ENCODE results near the gene PKIB.
"Not testable (repeated sequence)": the region's sequence is repeated elsewhere in the genome, so short reads cannot be mapped to it uniquely, and the experiment has no call there.

PKIB gene

DNA sequence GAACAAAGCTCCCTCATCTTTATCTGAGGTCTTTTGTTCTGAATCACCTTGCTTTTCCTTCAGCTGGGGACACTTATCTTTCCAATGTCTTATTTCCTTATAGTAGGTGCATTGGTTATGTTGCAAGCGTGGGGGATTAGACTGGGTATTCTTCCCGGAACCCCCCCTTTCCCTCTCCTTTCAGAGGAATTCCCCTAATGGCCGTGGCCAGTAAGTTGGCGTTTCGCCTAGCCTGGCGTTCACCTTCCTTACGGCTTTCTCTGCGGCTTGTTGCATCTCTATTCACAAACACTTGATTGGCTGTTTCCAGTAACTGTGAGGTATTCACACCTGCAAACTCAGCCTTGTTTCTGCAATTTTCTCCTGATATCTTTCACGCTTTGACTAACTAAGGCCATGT is 136.5 kb downstream of the PKIB start:
- H3K27me3 ChIP-seq (ENCODE audit: control insufficient read depth in 5 of 5, insufficient read depth in 4 of 5, low read length in 5 of 5), result no peaks in the 10 kb centered on the region
- no peak overlapping the region for H3K4me3 ChIP-seq (ENCODE audit: low read depth in 1 of 5, low read length in 5 of 5)
- no peak overlapping the region for H3K9ac ChIP-seq (ENCODE audit: low read length in 5 of 5)
- H3K9me3 ChIP-seq (ENCODE audit: control insufficient read depth in 5 of 5, low read length in 5 of 5), result no peaks in the 10 kb centered on the region
- H3K4me1 ChIP-seq (ENCODE audit: control insufficient read depth in 5 of 5, insufficient read depth in 5 of 5, low read length in 5 of 5), result no peaks in the 10 kb centered on the region
- H3K36me3 ChIP-seq (ENCODE audit: control insufficient read depth in 5 of 5, insufficient read depth in 5 of 5, low read length in 5 of 5), result no peaks in the 10 kb centered on the region
- no peak overlapping the region for H3K27ac ChIP-seq (ENCODE audit: low read depth, low read length)

DNA sequence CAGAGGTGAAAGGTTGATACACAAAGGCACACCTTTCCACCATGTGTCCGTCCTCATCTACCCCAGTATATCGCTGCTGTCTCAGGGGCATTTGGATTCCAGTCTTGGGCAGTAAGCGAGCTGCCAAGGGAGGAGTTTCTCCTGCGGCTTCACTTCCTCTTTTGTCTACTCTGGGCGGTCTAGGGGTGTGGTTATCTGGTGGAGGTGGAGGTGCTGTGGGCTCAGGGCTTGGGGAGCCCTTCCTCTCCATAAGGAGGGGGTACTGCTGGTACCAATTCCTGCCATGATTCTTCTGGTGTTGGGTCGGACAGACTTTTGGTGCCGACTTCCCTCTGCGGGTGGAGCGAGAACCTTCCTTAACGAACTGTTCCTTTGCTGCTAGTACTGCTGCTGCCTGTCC is 137.4 kb downstream of the PKIB start:
- Histone ChIP-seq H3K27ac (ENCODE audit: low read depth, low read length) (no peak overlapping the region), H3K9ac (ENCODE audit: low read length in 5 of 5) (no peak overlapping the region), H3K9me3 (ENCODE audit: control insufficient read depth in 5 of 5, low read length in 5 of 5) (no peaks in the 10 kb centered on the region), H3K36me3 (ENCODE audit: control insufficient read depth in 5 of 5, insufficient read depth in 5 of 5, low read length in 5 of 5) (no peaks in the 10 kb centered on the region), H3K27me3 (ENCODE audit: control insufficient read depth in 5 of 5, insufficient read depth in 4 of 5, low read length in 5 of 5) (no peaks in the 10 kb centered on the region), H3K4me3 (ENCODE audit: low read depth in 1 of 5, low read length in 5 of 5) (no peak overlapping the region), H3K4me1 (ENCODE audit: control insufficient read depth in 5 of 5, insufficient read depth in 5 of 5, low read length in 5 of 5) (no peaks in the 10 kb centered on the region)

DNA sequence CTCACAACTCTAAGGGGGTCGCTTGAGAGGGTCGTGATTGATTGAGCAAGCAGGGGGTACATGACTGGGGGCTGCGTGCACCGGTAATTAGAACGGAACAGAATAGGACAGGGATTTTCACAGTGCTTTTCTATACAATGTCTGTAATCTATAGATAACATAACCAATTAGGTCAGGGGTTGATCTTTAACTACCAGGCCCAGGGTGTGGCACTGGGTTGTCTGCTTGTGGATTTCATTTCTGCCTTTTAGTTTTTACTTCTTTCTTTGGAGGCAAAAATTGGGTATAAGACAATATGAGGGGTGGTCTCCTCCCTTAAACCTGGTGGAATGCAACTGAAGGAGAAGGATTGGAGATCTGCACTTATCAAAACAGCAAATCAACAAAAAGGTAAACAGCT is 138.7 kb downstream of the PKIB start:
- not testable (repeated sequence) for H3K4me3 ChIP-seq (ENCODE audit: low read depth in 1 of 5, low read length in 5 of 5); H3K27me3 ChIP-seq (ENCODE audit: control insufficient read depth in 5 of 5, insufficient read depth in 4 of 5, low read length in 5 of 5); H3K36me3 ChIP-seq (ENCODE audit: control insufficient read depth in 5 of 5, insufficient read depth in 5 of 5, low read length in 5 of 5); H3K4me1 ChIP-seq (ENCODE audit: control insufficient read depth in 5 of 5, insufficient read depth in 5 of 5, low read length in 5 of 5); H3K27ac ChIP-seq (ENCODE audit: low read depth, low read length); H3K9me3 ChIP-seq (ENCODE audit: control insufficient read depth in 5 of 5, low read length in 5 of 5); H3K9ac ChIP-seq (ENCODE audit: low read length in 5 of 5)

DNA sequence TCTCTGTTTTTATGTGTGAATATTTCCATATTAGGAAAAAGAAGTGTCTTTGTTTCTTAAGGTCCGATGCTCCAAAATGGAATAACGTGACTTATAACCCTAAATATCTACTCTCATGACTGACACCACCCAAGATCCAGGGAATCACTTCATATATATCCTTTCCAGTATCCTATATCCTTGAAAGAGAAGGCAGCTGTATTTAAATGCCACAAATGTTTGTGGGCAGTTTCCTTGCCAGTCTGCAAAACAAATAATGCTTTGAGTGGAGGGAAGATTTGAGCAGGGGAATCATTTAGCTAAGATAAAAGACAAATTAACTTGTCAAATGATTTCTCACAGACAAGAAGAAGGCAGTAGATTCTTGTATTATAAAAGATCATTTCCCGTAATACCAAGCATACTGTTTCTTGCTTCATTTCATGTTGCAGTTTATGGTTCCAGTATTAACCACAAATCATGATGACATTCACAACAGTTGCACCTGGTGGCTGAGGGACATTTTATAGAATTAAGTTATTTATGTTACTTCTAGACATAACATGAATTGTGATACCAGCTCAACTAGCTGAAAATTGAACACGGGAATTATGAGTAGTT is 139.3 kb downstream of the PKIB start:
- Histone ChIP-seq H3K9ac (ENCODE audit: low read length in 5 of 5) (no peak overlapping the region), H3K27ac (ENCODE audit: low read depth, low read length) (no peak overlapping the region), H3K36me3 (ENCODE audit: control insufficient read depth in 5 of 5, insufficient read depth in 5 of 5, low read length in 5 of 5) (no peaks in the 10 kb centered on the region), H3K4me3 (ENCODE audit: low read depth in 1 of 5, low read length in 5 of 5) (no peak overlapping the region), H3K27me3 (ENCODE audit: control insufficient read depth in 5 of 5, insufficient read depth in 4 of 5, low read length in 5 of 5) (no peaks in the 10 kb centered on the region), H3K4me1 (ENCODE audit: control insufficient read depth in 5 of 5, insufficient read depth in 5 of 5, low read length in 5 of 5) (peaks cover 0 to 5% (median 0%) of the 10 kb centered on the region in 5 donors), H3K9me3 (ENCODE audit: control insufficient read depth in 5 of 5, low read length in 5 of 5) (no peaks in the 10 kb centered on the region)

DNA sequence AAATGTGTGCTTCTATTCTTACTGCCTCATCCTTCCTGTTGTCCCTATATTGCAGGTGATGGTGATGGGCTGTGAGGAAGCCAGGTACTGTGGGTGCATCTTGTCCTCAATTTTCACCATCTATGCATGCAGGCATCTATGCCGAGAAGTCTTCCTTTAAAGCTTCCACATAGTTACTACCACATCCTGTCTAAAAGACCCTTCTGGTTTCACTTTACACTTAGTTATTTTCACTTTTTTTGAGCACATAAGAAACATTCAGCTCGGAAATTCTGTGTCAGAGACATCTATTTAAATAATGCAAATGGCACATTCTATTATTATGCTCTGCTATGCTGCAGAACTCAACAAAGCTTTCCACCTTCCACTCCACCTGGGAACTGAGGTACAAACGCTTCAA is 141.1 kb downstream of the PKIB start:
- Histone ChIP-seq H3K36me3 (ENCODE audit: control insufficient read depth in 5 of 5, insufficient read depth in 5 of 5, low read length in 5 of 5) (no peaks in the 10 kb centered on the region), H3K27ac (ENCODE audit: low read depth, low read length) (no peak overlapping the region), H3K27me3 (ENCODE audit: control insufficient read depth in 5 of 5, insufficient read depth in 4 of 5, low read length in 5 of 5) (no peaks in the 10 kb centered on the region), H3K4me3 (ENCODE audit: low read depth in 1 of 5, low read length in 5 of 5) (no peak overlapping the region), H3K4me1 (ENCODE audit: control insufficient read depth in 5 of 5, insufficient read depth in 5 of 5, low read length in 5 of 5) (peaks cover 0 to 5% (median 0%) of the 10 kb centered on the region in 5 donors), H3K9me3 (ENCODE audit: control insufficient read depth in 5 of 5, low read length in 5 of 5) (no peaks in the 10 kb centered on the region), H3K9ac (ENCODE audit: low read length in 5 of 5) (no peak overlapping the region)

DNA sequence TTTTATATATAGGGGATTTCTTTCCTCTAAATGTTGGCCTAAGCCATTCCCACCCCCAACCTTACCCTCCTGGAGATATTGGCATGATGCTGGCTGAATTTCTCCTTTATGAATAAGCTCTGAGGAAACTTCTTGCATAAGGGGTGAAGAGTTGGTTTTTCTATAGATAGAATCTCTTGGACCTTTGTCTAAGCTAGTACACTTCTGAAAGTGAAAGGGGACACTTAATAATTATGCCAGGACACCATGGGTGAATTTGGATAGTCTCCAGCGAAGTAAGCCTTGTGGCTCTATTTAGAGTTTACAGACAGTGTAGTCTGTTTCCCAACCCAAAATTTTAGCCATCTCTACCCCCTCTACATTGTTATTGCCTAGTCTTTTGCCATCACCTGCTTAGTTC is 142.3 kb downstream of the PKIB start:
- H3K36me3 ChIP-seq (ENCODE audit: control insufficient read depth in 5 of 5, insufficient read depth in 5 of 5, low read length in 5 of 5), result no peaks in the 10 kb centered on the region
- H3K27ac ChIP-seq (ENCODE audit: low read depth, low read length), result no peak overlapping the region
- no peak overlapping the region for H3K9ac ChIP-seq (ENCODE audit: low read length in 5 of 5)
- no peaks in the 10 kb centered on the region for H3K27me3 ChIP-seq (ENCODE audit: control insufficient read depth in 5 of 5, insufficient read depth in 4 of 5, low read length in 5 of 5)
- H3K4me1 ChIP-seq (ENCODE audit: control insufficient read depth in 5 of 5, insufficient read depth in 5 of 5, low read length in 5 of 5), result peaks cover 0 to 5% (median 0%) of the 10 kb centered on the region in 5 donors
- no peak overlapping the region for H3K4me3 ChIP-seq (ENCODE audit: low read depth in 1 of 5, low read length in 5 of 5)
- H3K9me3 ChIP-seq (ENCODE audit: control insufficient read depth in 5 of 5, low read length in 5 of 5), result no peaks in the 10 kb centered on the region

DNA sequence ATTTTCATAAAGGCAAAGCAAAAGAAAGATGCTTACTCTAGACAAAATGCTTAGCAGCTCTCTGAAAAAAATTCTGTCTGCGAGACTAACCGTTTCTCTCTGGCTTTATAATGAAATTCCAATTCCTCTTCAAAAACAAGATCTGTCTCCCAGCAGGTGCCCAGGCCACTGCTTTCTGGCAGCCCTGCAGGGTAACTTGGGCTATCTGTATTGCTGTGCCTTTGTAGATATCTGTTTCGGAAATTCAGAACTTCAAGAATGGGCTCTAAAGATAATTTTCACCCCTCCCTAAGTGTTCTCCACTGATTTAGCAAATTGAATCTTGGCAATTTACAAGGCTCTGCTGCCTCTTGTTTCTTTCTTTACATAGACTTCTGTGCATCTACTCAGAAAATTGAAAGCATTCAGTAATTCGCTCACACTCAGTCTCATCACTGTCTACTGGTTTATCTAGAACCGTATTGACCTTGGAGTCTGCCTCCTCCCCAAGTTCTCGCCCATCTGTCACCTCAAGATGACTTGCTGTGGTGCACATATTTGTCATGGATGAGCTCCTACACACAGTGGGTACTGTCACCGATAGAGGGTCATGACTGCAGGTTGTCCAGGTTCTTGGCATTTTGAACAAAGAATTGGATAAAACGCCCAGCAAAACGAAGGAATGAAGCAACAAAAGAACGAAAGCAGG is 142.9 kb downstream of the PKIB start:
- H3K36me3 ChIP-seq (ENCODE audit: control insufficient read depth in 5 of 5, insufficient read depth in 5 of 5, low read length in 5 of 5), result no peaks in the 10 kb centered on the region
- no peaks in the 10 kb centered on the region for H3K27me3 ChIP-seq (ENCODE audit: control insufficient read depth in 5 of 5, insufficient read depth in 4 of 5, low read length in 5 of 5)
- H3K9ac ChIP-seq (ENCODE audit: low read length in 5 of 5), result no peak overlapping the region
- H3K9me3 ChIP-seq (ENCODE audit: control insufficient read depth in 5 of 5, low read length in 5 of 5), result no peaks in the 10 kb centered on the region
- peaks cover 0 to 5% (median 0%) of the 10 kb centered on the region in 5 donors for H3K4me1 ChIP-seq (ENCODE audit: control insufficient read depth in 5 of 5, insufficient read depth in 5 of 5, low read length in 5 of 5)
- H3K27ac ChIP-seq (ENCODE audit: low read depth, low read length), result no peak overlapping the region
- H3K4me3 ChIP-seq (ENCODE audit: low read depth in 1 of 5, low read length in 5 of 5), result no peak overlapping the region

DNA sequence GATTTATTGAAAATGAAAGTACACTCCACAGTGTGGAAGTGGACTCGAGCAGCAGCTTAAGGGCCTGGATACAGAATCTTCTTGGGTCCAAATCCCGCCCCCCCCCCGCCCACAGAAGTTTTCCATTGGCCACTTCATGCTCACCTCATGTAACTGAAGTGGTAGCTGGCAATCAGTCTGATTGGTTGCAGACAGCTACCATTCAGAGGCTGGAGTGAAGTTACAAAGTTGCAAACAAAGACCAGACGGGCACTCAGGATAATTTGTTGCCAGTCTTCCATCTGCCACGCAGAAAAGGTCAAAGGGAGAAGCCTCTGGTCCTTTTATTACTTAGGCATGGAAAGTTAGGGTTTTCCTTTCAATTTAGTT is 143.5 kb downstream of the PKIB start:
- Histone ChIP-seq H3K27me3 (ENCODE audit: control insufficient read depth in 5 of 5, insufficient read depth in 4 of 5, low read length in 5 of 5) (no peaks in the 10 kb centered on the region), H3K27ac (ENCODE audit: low read depth, low read length) (no peak overlapping the region), H3K36me3 (ENCODE audit: control insufficient read depth in 5 of 5, insufficient read depth in 5 of 5, low read length in 5 of 5) (no peaks in the 10 kb centered on the region), H3K4me1 (ENCODE audit: control insufficient read depth in 5 of 5, insufficient read depth in 5 of 5, low read length in 5 of 5) (peaks cover 0 to 5% (median 0%) of the 10 kb centered on the region in 5 donors), H3K9ac (ENCODE audit: low read length in 5 of 5) (no peak overlapping the region), H3K4me3 (ENCODE audit: low read depth in 1 of 5, low read length in 5 of 5) (peak overlapping the region in 3 of 5 donors; percentile 12 to 48 (median 32)), H3K9me3 (ENCODE audit: control insufficient read depth in 5 of 5, low read length in 5 of 5) (no peaks in the 10 kb centered on the region)

DNA sequence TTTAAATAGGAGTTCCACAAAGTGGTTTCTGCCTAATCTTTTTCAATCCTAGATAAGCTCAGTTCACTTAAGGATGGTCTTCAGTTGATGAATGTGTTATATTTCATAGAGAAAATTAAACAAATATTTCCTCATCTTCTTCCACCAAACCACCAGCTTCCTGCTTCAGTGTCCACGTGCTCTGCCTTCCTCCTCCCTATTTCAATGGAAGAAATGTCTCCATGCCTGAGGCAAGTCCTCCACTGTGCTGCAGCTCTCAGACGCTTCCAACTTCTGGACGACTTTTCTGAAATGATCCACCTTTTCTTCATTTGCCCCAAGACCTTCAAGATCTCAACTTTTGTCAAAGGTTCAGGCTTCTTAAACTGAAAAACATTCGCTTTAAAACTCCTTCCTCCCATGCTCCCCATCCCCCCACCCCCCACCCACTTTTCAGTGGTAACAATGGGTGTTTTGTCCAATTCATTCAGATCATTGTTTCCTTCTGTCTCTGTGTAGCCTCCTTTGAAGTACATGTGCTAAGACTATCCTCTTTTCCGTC is 144.1 kb downstream of the PKIB start:
- Histone ChIP-seq H3K4me3 (ENCODE audit: low read depth in 1 of 5, low read length in 5 of 5) (no peak overlapping the region), H3K36me3 (ENCODE audit: control insufficient read depth in 5 of 5, insufficient read depth in 5 of 5, low read length in 5 of 5) (no peaks in the 10 kb centered on the region), H3K9me3 (ENCODE audit: control insufficient read depth in 5 of 5, low read length in 5 of 5) (no peaks in the 10 kb centered on the region), H3K27me3 (ENCODE audit: control insufficient read depth in 5 of 5, insufficient read depth in 4 of 5, low read length in 5 of 5) (no peaks in the 10 kb centered on the region), H3K4me1 (ENCODE audit: control insufficient read depth in 5 of 5, insufficient read depth in 5 of 5, low read length in 5 of 5) (peaks cover 0 to 5% (median 0%) of the 10 kb centered on the region in 5 donors), H3K27ac (ENCODE audit: low read depth, low read length) (no peak overlapping the region), H3K9ac (ENCODE audit: low read length in 5 of 5) (no peak overlapping the region)

DNA sequence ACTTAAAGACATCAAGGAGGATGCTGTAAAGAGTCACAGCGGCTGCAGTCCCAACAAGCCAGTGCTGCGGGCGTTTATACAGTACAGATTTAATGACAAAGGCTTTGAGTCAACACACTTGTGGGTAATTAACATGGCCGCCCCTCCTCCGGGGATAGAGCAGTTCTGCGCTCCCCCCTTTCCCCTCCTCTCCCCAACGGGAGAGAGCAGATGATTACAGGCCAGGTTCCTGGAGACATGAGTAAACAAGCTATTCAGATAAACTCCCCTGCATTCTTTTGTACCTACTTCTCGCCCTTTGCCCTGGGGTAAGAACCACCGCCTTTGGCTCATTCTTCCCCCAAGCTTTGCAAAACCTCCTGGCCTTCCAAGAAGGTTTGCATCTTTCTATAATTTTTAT is 145.7 kb downstream of the PKIB start:
- Histone ChIP-seq H3K9ac (ENCODE audit: low read length in 5 of 5) (no peak overlapping the region), H3K4me1 (ENCODE audit: control insufficient read depth in 5 of 5, insufficient read depth in 5 of 5, low read length in 5 of 5) (peaks cover 0 to 5% (median 0%) of the 10 kb centered on the region in 5 donors), H3K36me3 (ENCODE audit: control insufficient read depth in 5 of 5, insufficient read depth in 5 of 5, low read length in 5 of 5) (no peaks in the 10 kb centered on the region), H3K27me3 (ENCODE audit: control insufficient read depth in 5 of 5, insufficient read depth in 4 of 5, low read length in 5 of 5) (no peaks in the 10 kb centered on the region), H3K4me3 (ENCODE audit: low read depth in 1 of 5, low read length in 5 of 5) (no peak overlapping the region), H3K27ac (ENCODE audit: low read depth, low read length) (no peak overlapping the region), H3K9me3 (ENCODE audit: control insufficient read depth in 5 of 5, low read length in 5 of 5) (no peaks in the 10 kb centered on the region)
